Activated CD4-positive, alpha-beta T cell treated with anti-CD3 and anti-CD28 coated beads, Interleukin-2, amount 10 ng/mL, durations not matched to agents 7 days and 5 days (primary cell): Measurements from ENCODE around the gene LRRC8D. TPM values are rescaled to one million over a fixed set of nuclear protein-coding genes. Genes with fewer than 3 reads are reported as not detected.
"Not testable (repeated sequence)": the region's sequence is repeated elsewhere in the genome, so short reads cannot be mapped to it uniquely, and the experiment has no call there.

ENCODE experiments used
- CTCF ChIA-PET: fragments of 350-600 bp; sonication (Branson Sonifier 250); formaldehyde crosslinking; loops from one replicate; lab custom pipeline; 2021; ENCODE audit warnings: antibody characterized with exemption; lab: Charles Lee
- POLR2A ChIA-PET: fragments of 350-600 bp; sonication (Branson Sonifier 250); formaldehyde crosslinking; loops from one replicate; lab custom pipeline; 2021; ENCODE audit warnings: antibody characterized with exemption; lab: Charles Lee
- DNase-seq: peaks from one replicate; pipeline ENCODE4 v3.0.0-alpha.2; 2020
- H3K27ac Mint-ChIP-seq: one replicate; pipeline ENCODE4 v1.8.0; 2021; ENCODE audit warnings: mild to moderate bottlenecking, moderate library complexity, mixed read lengths
- H3K27me3 Mint-ChIP-seq: one replicate; pipeline ENCODE4 v1.8.0; 2021; ENCODE audit warnings: mixed read lengths
- H3K36me3 Mint-ChIP-seq: one replicate; pipeline ENCODE4 v1.8.0; 2021; ENCODE audit warnings: low read depth, mixed read lengths
- H3K4me1 Mint-ChIP-seq: one replicate; pipeline ENCODE4 v1.8.0; 2021; ENCODE audit warnings: mixed read lengths
- H3K4me3 Mint-ChIP-seq: one replicate; pipeline ENCODE4 v1.8.0; 2021; ENCODE audit warnings: mild to moderate bottlenecking, moderate library complexity, mixed read lengths
- H3K9me3 Mint-ChIP-seq: one replicate; pipeline ENCODE4 v1.8.0; 2021; ENCODE audit warnings: mixed read lengths
- total RNA-seq, 2 experiments: library from RNA; stranded (reverse); gene quantifications; one replicate each; pipeline ENCODE4 v1.2.3, GENCODE V29; 2021

Gene LRRC8D
- total RNA-seq, 2 experiments from 2014 or later, result 31.8 to 41.0 TPM

- H3K9me3 Mint-ChIP-seq, DNase-seq, H3K36me3 Mint-ChIP-seq, H3K4me3 Mint-ChIP-seq, H3K27me3 Mint-ChIP-seq, POLR2A ChIA-PET, H3K27ac Mint-ChIP-seq, CTCF ChIA-PET: not testable (repeated sequence)
- H3K4me1 Mint-ChIP-seq, result peaks cover 19% of the 10 kb centered on the region
Measured at GRCh38 chr1:89795571-89795970, 25.3 kb upstream of the LRRC8D start.

GRCh38 chr1:89797876-89798275 lies 23.0 kb upstream of the LRRC8D start:
- DNase-seq, POLR2A ChIA-PET, CTCF ChIA-PET, H3K9me3 Mint-ChIP-seq, H3K27ac Mint-ChIP-seq, H3K4me3 Mint-ChIP-seq, H3K27me3 Mint-ChIP-seq, H3K36me3 Mint-ChIP-seq: not testable (repeated sequence)
- H3K4me1 Mint-ChIP-seq, result peaks cover 19% of the 10 kb centered on the region

GRCh38 chr1:89799495-89799894 lies 21.3 kb upstream of the LRRC8D start:
- Mint-ChIP-seq H3K9me3 (peaks cover 5% of the 10 kb centered on the region), H3K27ac (no peak overlapping the region), H3K4me1 (peaks cover 19% of the 10 kb centered on the region), H3K4me3 (no peak overlapping the region), H3K27me3 (no peaks in the 10 kb centered on the region), H3K36me3 (no peaks in the 10 kb centered on the region)
- DNase-seq, result no peak
- ChIA-PET POLR2A (no interaction called here), CTCF (interaction anchor here (0.9 to 1.2 kb wide), 4 partner anchors 9 to 44 kb away, joined by 3 read pairs; no protein-coding TSS in a partner anchor)

- Mint-ChIP-seq H3K36me3 (no peaks in the 10 kb centered on the region), H3K9me3 (peaks cover 5% of the 10 kb centered on the region), H3K27ac (no peak overlapping the region), H3K4me3 (no peak overlapping the region), H3K27me3 (no peaks in the 10 kb centered on the region), H3K4me1 (peaks cover 19% of the 10 kb centered on the region)
- DNase-seq, result no peak
- ChIA-PET CTCF (interaction anchor here (0.9 to 1.2 kb wide), 3 partner anchors 18 to 43 kb away, joined by 3 read pairs; no protein-coding TSS in a partner anchor), POLR2A (no interaction called here)
Measured at GRCh38 chr1:89800022-89800655, 20.7 kb upstream of the LRRC8D start.

GRCh38 chr1:89800718-89801117 lies 20.1 kb upstream of the LRRC8D start:
- Mint-ChIP-seq H3K27ac (no peak overlapping the region), H3K27me3 (no peaks in the 10 kb centered on the region), H3K4me1 (peaks cover 19% of the 10 kb centered on the region), H3K9me3 (peaks cover 5% of the 10 kb centered on the region), H3K36me3 (no peaks in the 10 kb centered on the region), H3K4me3 (no peak overlapping the region)
- CTCF ChIA-PET, result no interaction called here
- no peak for DNase-seq
- POLR2A ChIA-PET, result no interaction called here

GRCh38 chr1:89802051-89802450 lies 18.8 kb upstream of the LRRC8D start:
- H3K4me3 Mint-ChIP-seq, result no peak overlapping the region
- no peaks in the 10 kb centered on the region for H3K27me3 Mint-ChIP-seq
- no peak for DNase-seq
- peaks cover 5% of the 10 kb centered on the region for H3K9me3 Mint-ChIP-seq
- no peaks in the 10 kb centered on the region for H3K36me3 Mint-ChIP-seq
- peaks cover 19% of the 10 kb centered on the region for H3K4me1 Mint-ChIP-seq
- POLR2A ChIA-PET, result no interaction called here
- H3K27ac Mint-ChIP-seq, result no peak overlapping the region
- CTCF ChIA-PET, result interaction anchor here (0.9 to 1.7 kb wide), 2 partner anchors 18 to 41 kb away, joined by 3 to 5 read pairs; no protein-coding TSS in a partner anchor

GRCh38 chr1:89802841-89803240 lies 18.0 kb upstream of the LRRC8D start:
- Mint-ChIP-seq H3K9me3 (peaks cover 5% of the 10 kb centered on the region), H3K27ac (no peak overlapping the region), H3K4me1 (peaks cover 19% of the 10 kb centered on the region), H3K27me3 (no peaks in the 10 kb centered on the region), H3K4me3 (no peak overlapping the region), H3K36me3 (no peaks in the 10 kb centered on the region)
- ChIA-PET CTCF (interaction anchor here (1.7 kb wide), 1 partner anchor 41 kb away, joined by 5 read pairs; no protein-coding TSS in a partner anchor), POLR2A (no interaction called here)
- no peak for DNase-seq

GRCh38 chr1:89804642-89805237 lies 16.1 kb upstream of the LRRC8D start:
- H3K9me3 Mint-ChIP-seq, result no peaks in the 10 kb centered on the region

GRCh38 chr1:89806616-89807015 lies 14.2 kb upstream of the LRRC8D start:
- ChIA-PET POLR2A (no interaction called here), CTCF (no interaction called here)
- Mint-ChIP-seq H3K27ac (no peak overlapping the region), H3K4me3 (no peak overlapping the region), H3K4me1 (no peaks in the 10 kb centered on the region), H3K36me3 (no peaks in the 10 kb centered on the region), H3K9me3 (no peaks in the 10 kb centered on the region), H3K27me3 (peaks cover 8% of the 10 kb centered on the region)
- DNase-seq, result no peak

More at GRCh38 chr1:89804642-89805237, 16.1 kb upstream of the LRRC8D start:
- Mint-ChIP-seq H3K27ac (no peak overlapping the region), H3K27me3 (peaks cover 3% of the 10 kb centered on the region), H3K4me1 (peaks cover 6% of the 10 kb centered on the region), H3K4me3 (no peak overlapping the region), H3K36me3 (no peaks in the 10 kb centered on the region)
- peak; percentile 91 for DNase-seq
- CTCF ChIA-PET, result interaction anchor here (0.8 to 1.3 kb wide), 5 partner anchors 21 to 186 kb away, joined by 3 to 4 read pairs (median 3); no protein-coding TSS in a partner anchor
- POLR2A ChIA-PET, result interaction anchor here (0.6 kb wide), 1 partner anchor 8 kb away, joined by 4 read pairs; no protein-coding TSS in a partner anchor

GRCh38 chr1:89807503-89807902 lies 13.3 kb upstream of the LRRC8D start:
- Mint-ChIP-seq H3K9me3 (no peaks in the 10 kb centered on the region), H3K27me3 (peaks cover 8% of the 10 kb centered on the region), H3K27ac (no peak overlapping the region), H3K4me1 (no peaks in the 10 kb centered on the region), H3K36me3 (no peaks in the 10 kb centered on the region), H3K4me3 (no peak overlapping the region)
- no peak for DNase-seq
- CTCF ChIA-PET, result no interaction called here
- POLR2A ChIA-PET, result no interaction called here

GRCh38 chr1:89807983-89808382 lies 12.8 kb upstream of the LRRC8D start:
- no peak overlapping the region for H3K27ac Mint-ChIP-seq
- H3K4me1 Mint-ChIP-seq, result no peaks in the 10 kb centered on the region
- ChIA-PET CTCF (interaction anchor here (0.6 kb wide), 2 partner anchors 141 to 263 kb away, joined by 3 read pairs; no protein-coding TSS in a partner anchor), POLR2A (no interaction called here)
- H3K4me3 Mint-ChIP-seq, result no peak overlapping the region
- DNase-seq, result no peak
- H3K27me3 Mint-ChIP-seq, result peaks cover 8% of the 10 kb centered on the region
- no peaks in the 10 kb centered on the region for H3K36me3 Mint-ChIP-seq
- no peaks in the 10 kb centered on the region for H3K9me3 Mint-ChIP-seq

GRCh38 chr1:89808441-89809117 lies 12.3 kb upstream of the LRRC8D start:
- Mint-ChIP-seq H3K4me1 (no peaks in the 10 kb centered on the region), H3K36me3 (no peaks in the 10 kb centered on the region), H3K4me3 (no peak overlapping the region), H3K9me3 (no peaks in the 10 kb centered on the region), H3K27me3 (peaks cover 8% of the 10 kb centered on the region), H3K27ac (no peak overlapping the region)
- CTCF ChIA-PET, result interaction anchor here (0.6 to 1.7 kb wide), 4 partner anchors 9 to 262 kb away, joined by 3 to 5 read pairs (median 3); no protein-coding TSS in a partner anchor
- no peak for DNase-seq
- POLR2A ChIA-PET, result no interaction called here

- Mint-ChIP-seq H3K27ac (no peak overlapping the region), H3K4me3 (no peak overlapping the region), H3K9me3 (no peaks in the 10 kb centered on the region), H3K27me3 (peaks cover 11% of the 10 kb centered on the region), H3K4me1 (no peaks in the 10 kb centered on the region), H3K36me3 (no peaks in the 10 kb centered on the region)
- DNase-seq, result no peak
- POLR2A ChIA-PET, result no interaction called here
- CTCF ChIA-PET, result interaction anchor here (0.5 to 1.7 kb wide), 4 partner anchors 10 to 139 kb away, joined by 3 to 5 read pairs (median 4); no protein-coding TSS in a partner anchor
Measured at GRCh38 chr1:89809556-89809955, 11.3 kb upstream of the LRRC8D start.
